Astrocyte of the cerebellum (primary cell): ENCODE measurements around the gene BAHCC1.
"Not testable (repeated sequence)": the region's sequence is repeated elsewhere in the genome, so short reads cannot be mapped to it uniquely, and the experiment has no call there.

Source experiments
- DNase-seq: peaks from one replicate; pipeline ENCODE4 v3.0.0-alpha.2; 2011; ENCODE audit warnings: low read depth
- H3K4me3 ChIP-seq: 2 replicates; pipeline ENCODE4 v1.5.1; 2011; ENCODE audit warnings: mild to moderate bottlenecking, low read depth, low read length, moderate library complexity
- in situ Hi-C: cut with HindIII; loops from 2 replicates; pipeline ENCODE4 v1.10.0; 2017; ENCODE audit warnings: low sequenced_read_pairs
- TF ChIP-seq, protein P1 (sequence below): IDR thresholded peaks from 2 replicates; pipeline ENCODE4 v1.5.1; 2012; ENCODE audit warnings: low read length, low read depth, moderate library complexity, mild to moderate bottlenecking; ENCODE audit errors: missing control alignments

Gene BAHCC1

GRCh38 chr17:81359218-81359617 is 36.0 kb upstream of the BAHCC1 start:
- DNase-seq = no peak
- no peak overlapping the region for H3K4me3 ChIP-seq
- in situ Hi-C loops = no loop called here
- TF ChIP-seq, protein P1, sequence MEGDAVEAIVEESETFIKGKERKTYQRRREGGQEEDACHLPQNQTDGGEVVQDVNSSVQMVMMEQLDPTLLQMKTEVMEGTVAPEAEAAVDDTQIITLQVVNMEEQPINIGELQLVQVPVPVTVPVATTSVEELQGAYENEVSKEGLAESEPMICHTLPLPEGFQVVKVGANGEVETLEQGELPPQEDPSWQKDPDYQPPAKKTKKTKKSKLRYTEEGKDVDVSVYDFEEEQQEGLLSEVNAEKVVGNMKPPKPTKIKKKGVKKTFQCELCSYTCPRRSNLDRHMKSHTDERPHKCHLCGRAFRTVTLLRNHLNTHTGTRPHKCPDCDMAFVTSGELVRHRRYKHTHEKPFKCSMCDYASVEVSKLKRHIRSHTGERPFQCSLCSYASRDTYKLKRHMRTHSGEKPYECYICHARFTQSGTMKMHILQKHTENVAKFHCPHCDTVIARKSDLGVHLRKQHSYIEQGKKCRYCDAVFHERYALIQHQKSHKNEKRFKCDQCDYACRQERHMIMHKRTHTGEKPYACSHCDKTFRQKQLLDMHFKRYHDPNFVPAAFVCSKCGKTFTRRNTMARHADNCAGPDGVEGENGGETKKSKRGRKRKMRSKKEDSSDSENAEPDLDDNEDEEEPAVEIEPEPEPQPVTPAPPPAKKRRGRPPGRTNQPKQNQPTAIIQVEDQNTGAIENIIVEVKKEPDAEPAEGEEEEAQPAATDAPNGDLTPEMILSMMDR = no peak

DNA sequence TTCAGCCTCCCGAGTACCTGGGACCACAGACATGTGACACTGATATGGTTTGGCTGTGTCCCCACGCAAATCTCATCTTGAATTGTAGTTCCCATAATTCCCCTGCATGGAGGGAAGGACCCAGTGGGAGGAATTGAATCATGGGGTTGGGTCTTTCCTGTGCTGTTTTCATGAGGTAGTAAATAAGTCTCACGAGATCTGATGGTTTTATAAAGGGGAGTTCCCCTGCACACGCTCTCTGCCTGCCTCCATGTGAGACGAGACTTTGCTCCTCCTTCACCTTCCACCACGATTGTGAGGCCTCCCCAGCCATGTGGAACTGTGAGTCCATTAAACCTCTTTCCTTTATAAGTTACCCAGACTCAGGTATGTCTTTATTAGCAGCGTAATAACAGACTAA is 33.3 kb upstream of the BAHCC1 start:
- DNase-seq, in situ Hi-C loops, H3K4me3 ChIP-seq: not testable (repeated sequence)

GRCh38 chr17:81364278-81365147 is 30.7 kb upstream of the BAHCC1 start:
- no peak overlapping the region for H3K4me3 ChIP-seq
- no peak for DNase-seq
- in situ Hi-C loops = no loop called here
- TF ChIP-seq, protein P1 = no peak

- TF ChIP-seq, protein P1 = no peak
- peak overlapping the region; percentile 17 for H3K4me3 ChIP-seq
- in situ Hi-C loops = no loop called here
- DNase-seq = peak; percentile 53
These were observed 30.1 kb upstream of the BAHCC1 start for GRCh38 chr17:81365148-81365600.

DNA sequence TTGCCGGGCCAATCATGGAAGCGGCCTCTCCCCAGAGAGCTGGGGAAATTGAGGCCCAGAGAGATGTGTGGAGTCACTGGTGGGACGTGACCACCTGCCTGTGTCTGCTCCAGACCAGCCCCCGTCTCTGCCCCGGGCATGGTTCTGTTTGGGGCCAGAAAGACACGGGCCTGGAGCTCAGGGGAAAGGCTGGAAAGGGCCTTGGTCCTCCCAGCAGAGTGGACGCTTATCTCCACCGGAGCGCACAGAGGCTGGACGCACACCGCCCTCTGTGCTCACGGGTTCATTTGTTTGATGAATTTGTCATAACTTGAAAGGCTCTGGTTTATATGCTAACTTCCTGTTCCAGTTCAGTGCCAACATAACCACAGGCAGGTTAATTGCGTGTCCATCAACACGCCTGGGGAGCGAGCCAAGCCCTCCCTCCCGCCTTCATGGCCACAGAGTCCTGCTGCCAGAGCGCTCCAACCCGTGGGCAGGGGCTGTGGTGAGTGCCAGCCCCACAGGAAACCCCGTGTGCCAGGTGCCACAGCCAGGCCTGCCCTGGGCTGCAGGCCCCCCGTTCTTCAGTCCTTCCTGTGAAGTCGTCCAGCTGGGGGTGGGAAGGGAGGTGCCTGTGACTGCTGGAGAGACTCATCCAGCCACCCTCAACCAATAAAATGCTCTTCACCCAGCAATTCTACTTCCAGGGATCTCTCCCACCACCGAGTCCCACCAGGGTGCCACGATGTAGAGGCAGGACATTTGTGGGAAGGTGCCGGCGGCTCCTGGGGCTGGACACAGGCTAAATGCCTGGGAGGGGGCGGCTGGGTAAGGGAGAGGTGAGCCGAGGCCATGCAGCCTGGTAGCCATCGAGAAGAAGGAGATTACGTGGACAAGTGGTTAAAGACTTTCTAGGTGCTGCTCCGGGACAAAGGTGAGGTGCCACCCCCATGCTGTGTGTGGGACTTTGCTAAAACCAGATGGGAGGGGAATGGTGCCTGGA is 29.4 kb upstream of the BAHCC1 start:
- TF ChIP-seq, protein P1 = no peak
- in situ Hi-C loops = no loop called here
- peak; percentile 90 for DNase-seq
- H3K4me3 ChIP-seq = peak overlapping the region; percentile 17

DNA sequence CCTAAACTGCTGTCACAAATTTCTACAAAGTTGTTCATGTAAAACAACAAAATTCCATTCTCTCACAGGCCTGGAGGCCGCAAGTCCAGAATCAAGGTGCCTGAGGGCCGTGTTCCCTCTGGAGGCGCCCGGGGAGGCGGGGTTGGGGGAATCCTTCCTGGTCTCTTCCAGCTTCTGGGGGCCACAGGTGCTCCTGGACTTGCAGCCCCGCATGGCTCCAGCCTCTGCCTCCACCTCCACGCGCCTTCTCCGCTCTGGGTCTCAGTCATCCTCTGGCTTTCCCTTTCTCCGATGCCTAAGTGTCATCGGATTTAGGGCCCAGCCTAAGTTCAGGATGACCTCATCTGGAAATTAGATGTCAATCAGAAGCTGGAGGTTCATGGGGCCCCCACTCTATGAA is 28.6 kb upstream of the BAHCC1 start:
- in situ Hi-C loops = no loop called here
- TF ChIP-seq, protein P1 = no peak
- no peak overlapping the region for H3K4me3 ChIP-seq
- no peak for DNase-seq

GRCh38 chr17:81367171-81367570 is 28.1 kb upstream of the BAHCC1 start:
- TF ChIP-seq, protein P1 = no peak

More at GRCh38 chr17:81367171-81367570, 28.1 kb upstream of the BAHCC1 start:
- in situ Hi-C loops = no loop called here
- no peak for DNase-seq
- H3K4me3 ChIP-seq = no peak overlapping the region
